HEK293 (cell line): Measurements from ENCODE around the gene PRKAR2B.

Experiments used
- HOXA7 ChIP-seq: sonication (generic); formaldehyde crosslinking; IDR thresholded peaks from 2 replicates; pipeline ENCODE4 v1.8.1; 2022; ENCODE audit warnings: missing genetic modification reagents, borderline replicate concordance
- KLF1 ChIP-seq: fragments of 450-650 bp; formaldehyde crosslinking; IDR thresholded peaks from 2 replicates; pipeline ENCODE4 v1.5.1; 2016; ENCODE audit warnings: missing biosample characterization, missing genetic modification characterization
- PRDM1 ChIP-seq: fragments of 450-650 bp; formaldehyde crosslinking; IDR thresholded peaks from 2 replicates; pipeline ENCODE4; 2016; ENCODE audit warnings: missing biosample characterization, missing genetic modification characterization
- RBAK ChIP-seq: fragments of 450-650 bp; formaldehyde crosslinking; IDR thresholded peaks from 2 replicates; pipeline ENCODE4 v1.5.1; 2016; ENCODE audit warnings: missing biosample characterization, missing genetic modification characterization
- SP2 ChIP-seq: fragments of 450-650 bp; formaldehyde crosslinking; IDR thresholded peaks from 2 replicates; pipeline ENCODE4 v1.5.1; 2016; ENCODE audit warnings: missing biosample characterization, missing genetic modification characterization
- ZBTB8A ChIP-seq: fragments of 450-650 bp; formaldehyde crosslinking; IDR thresholded peaks from 2 replicates; pipeline ENCODE4 v1.5.1; 2016; ENCODE audit warnings: missing biosample characterization, missing genetic modification characterization
- ZFP41 ChIP-seq: fragments of 450-650 bp; formaldehyde crosslinking; IDR thresholded peaks from 2 replicates; pipeline ENCODE4 v1.5.1; 2016; ENCODE audit warnings: missing biosample characterization, missing genetic modification characterization, borderline replicate concordance
- ZNF132 ChIP-seq: fragments of 450-650 bp; formaldehyde crosslinking; IDR thresholded peaks from 2 replicates; pipeline ENCODE4 v1.5.1; 2017; ENCODE audit warnings: missing biosample characterization, missing genetic modification characterization, borderline replicate concordance
- ZNF19 ChIP-seq: fragments of 450-650 bp; formaldehyde crosslinking; IDR thresholded peaks from 2 replicates; pipeline ENCODE4; 2016; ENCODE audit warnings: missing biosample characterization, missing genetic modification characterization, low read depth
- ZNF223 ChIP-seq: fragments of 450-650 bp; formaldehyde crosslinking; IDR thresholded peaks from 2 replicates; pipeline ENCODE4 v1.5.1; 2016; ENCODE audit warnings: missing biosample characterization, missing genetic modification characterization
- ZNF248 ChIP-seq: fragments of 450-650 bp; formaldehyde crosslinking; IDR thresholded peaks from 2 replicates; pipeline ENCODE4 v1.5.1; 2017; ENCODE audit warnings: missing biosample characterization, missing genetic modification characterization
- ZNF311 ChIP-seq: fragments of 450-650 bp; formaldehyde crosslinking; IDR thresholded peaks from 2 replicates; pipeline ENCODE4 v1.5.1; 2017; ENCODE audit warnings: missing biosample characterization, missing genetic modification characterization, borderline replicate concordance
- ZNF335 ChIP-seq: fragments of 450-650 bp; formaldehyde crosslinking; conservative IDR thresholded peaks from 2 replicates; pipeline ENCODE4 v1.5.1; 2016; ENCODE audit warnings: missing biosample characterization, missing genetic modification characterization
- ZNF341 ChIP-seq: fragments of 450-650 bp; formaldehyde crosslinking; IDR thresholded peaks from 2 replicates; pipeline ENCODE4; 2016; ENCODE audit warnings: low read depth, missing biosample characterization, missing genetic modification characterization
- ZNF548 ChIP-seq: fragments of 450-650 bp; formaldehyde crosslinking; IDR thresholded peaks from 2 replicates; pipeline ENCODE4 v1.5.1; 2016; ENCODE audit warnings: missing biosample characterization, missing genetic modification characterization
- ZNF571 ChIP-seq: fragments of 450-650 bp; formaldehyde crosslinking; IDR thresholded peaks from 2 replicates; pipeline ENCODE4 v1.5.0; 2017; ENCODE audit warnings: missing biosample characterization, missing genetic modification characterization
- ZNF777 ChIP-seq: fragments of 450-650 bp; formaldehyde crosslinking; IDR thresholded peaks from 2 replicates; pipeline ENCODE4 v1.5.1; 2017; ENCODE audit warnings: missing biosample characterization, missing genetic modification characterization, borderline replicate concordance
- ZNF792 ChIP-seq: fragments of 450-650 bp; formaldehyde crosslinking; IDR thresholded peaks from 2 replicates; pipeline ENCODE4 v1.5.1; 2016; ENCODE audit warnings: missing biosample characterization, missing genetic modification characterization
- ZSCAN30 ChIP-seq: fragments of 450-650 bp; IDR thresholded peaks from 2 replicates; pipeline ENCODE4 v1.5.1; 2018; ENCODE audit warnings: missing biosample characterization, mild to moderate bottlenecking, missing genetic modification characterization, moderate library complexity
- TF ChIP-seq, protein P1 (sequence below): fragments of 450-650 bp; formaldehyde crosslinking; IDR thresholded peaks from 2 replicates; pipeline ENCODE4 v1.5.1; 2016; ENCODE audit warnings: missing biosample characterization, missing genetic modification characterization
- TF ChIP-seq, protein P2 (sequence below): fragments of 450-650 bp; formaldehyde crosslinking; IDR thresholded peaks from 2 replicates; pipeline ENCODE4 v1.5.1; 2016; ENCODE audit warnings: missing biosample characterization, missing genetic modification characterization
- TF ChIP-seq, protein P3 (sequence below): fragments of 450-650 bp; formaldehyde crosslinking; IDR thresholded peaks from 2 replicates; pipeline ENCODE4 v1.5.1; 2017; ENCODE audit warnings: missing biosample characterization, mild to moderate bottlenecking, missing genetic modification characterization, moderate library complexity
- TF ChIP-seq, protein P4 (sequence below): fragments of 450-650 bp; formaldehyde crosslinking; IDR thresholded peaks from 2 replicates; pipeline ENCODE4 v1.5.1; 2016; ENCODE audit warnings: missing biosample characterization, missing genetic modification characterization
- TF ChIP-seq, protein P5 (sequence below): fragments of 450-650 bp; formaldehyde crosslinking; IDR thresholded peaks from 2 replicates; pipeline ENCODE4 v1.5.1; 2016; ENCODE audit warnings: missing biosample characterization, missing genetic modification characterization, borderline replicate concordance

PRKAR2B gene

GRCh38 chr7:107169120-107170050, 124.9 kb downstream of the PRKAR2B start (continued):
- TF ChIP-seq, protein P1, sequence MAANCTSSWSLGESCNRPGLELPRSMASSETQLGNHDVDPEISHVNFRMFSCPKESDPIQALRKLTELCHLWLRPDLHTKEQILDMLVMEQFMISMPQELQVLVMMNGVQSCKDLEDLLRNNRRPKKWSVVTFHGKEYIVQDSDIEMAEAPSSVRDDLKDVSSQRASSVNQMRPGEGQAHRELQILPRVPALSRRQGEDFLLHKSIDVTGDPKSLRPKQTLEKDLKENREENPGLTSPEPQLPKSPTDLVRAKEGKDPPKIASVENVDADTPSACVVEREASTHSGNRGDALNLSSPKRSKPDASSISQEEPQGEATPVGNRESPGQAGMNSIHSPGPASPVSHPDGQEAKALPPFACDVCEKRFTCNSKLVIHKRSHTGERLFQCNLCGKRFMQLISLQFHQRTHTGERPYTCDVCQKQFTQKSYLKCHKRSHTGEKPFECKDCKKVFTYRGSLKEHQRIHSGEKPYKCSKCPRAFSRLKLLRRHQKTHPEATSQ (tag by site-specific recombination) = no peak
- TF ChIP-seq ZNF571 = no peak
- no peak for TF ChIP-seq ZNF311 (tag by site-specific recombination)
- TF ChIP-seq KLF1 (tag by site-specific recombination) = peak; percentile 67
- TF ChIP-seq, protein P2, sequence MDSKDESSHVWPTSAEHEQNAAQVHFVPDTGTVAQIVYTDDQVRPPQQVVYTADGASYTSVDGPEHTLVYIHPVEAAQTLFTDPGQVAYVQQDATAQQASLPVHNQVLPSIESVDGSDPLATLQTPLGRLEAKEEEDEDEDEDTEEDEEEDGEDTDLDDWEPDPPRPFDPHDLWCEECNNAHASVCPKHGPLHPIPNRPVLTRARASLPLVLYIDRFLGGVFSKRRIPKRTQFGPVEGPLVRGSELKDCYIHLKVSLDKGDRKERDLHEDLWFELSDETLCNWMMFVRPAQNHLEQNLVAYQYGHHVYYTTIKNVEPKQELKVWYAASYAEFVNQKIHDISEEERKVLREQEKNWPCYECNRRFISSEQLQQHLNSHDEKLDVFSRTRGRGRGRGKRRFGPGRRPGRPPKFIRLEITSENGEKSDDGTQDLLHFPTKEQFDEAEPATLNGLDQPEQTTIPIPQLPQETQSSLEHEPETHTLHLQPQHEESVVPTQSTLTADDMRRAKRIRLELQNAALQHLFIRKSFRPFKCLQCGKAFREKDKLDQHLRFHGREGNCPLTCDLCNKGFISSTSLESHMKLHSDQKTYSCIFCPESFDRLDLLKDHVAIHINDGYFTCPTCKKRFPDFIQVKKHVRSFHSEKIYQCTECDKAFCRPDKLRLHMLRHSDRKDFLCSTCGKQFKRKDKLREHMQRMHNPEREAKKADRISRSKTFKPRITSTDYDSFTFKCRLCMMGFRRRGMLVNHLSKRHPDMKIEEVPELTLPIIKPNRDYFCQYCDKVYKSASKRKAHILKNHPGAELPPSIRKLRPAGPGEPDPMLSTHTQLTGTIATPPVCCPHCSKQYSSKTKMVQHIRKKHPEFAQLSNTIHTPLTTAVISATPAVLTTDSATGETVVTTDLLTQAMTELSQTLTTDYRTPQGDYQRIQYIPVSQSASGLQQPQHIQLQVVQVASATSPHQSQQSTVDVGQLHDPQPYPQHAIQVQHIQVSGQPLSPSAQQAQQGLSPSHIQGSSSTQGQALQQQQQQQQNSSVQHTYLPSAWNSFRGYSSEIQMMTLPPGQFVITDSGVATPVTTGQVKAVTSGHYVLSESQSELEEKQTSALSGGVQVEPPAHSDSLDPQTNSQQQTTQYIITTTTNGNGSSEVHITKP (tag by site-specific recombination) = peak; percentile 80
- TF ChIP-seq ZSCAN30 (tag by site-specific recombination) = no peak
- no peak for TF ChIP-seq ZNF548
- TF ChIP-seq ZNF248 = no peak
- no peak for TF ChIP-seq ZNF19 (tag by site-specific recombination)
- peak; percentile 77 for TF ChIP-seq SP2 (tag by site-specific recombination)
- TF ChIP-seq ZNF341 (tag by site-specific recombination) = peak; percentile 81
- no peak for TF ChIP-seq ZFP41 (tag by site-specific recombination)
- peak; percentile 86 for TF ChIP-seq ZNF335 (tag by site-specific recombination)
- TF ChIP-seq, protein P3, sequence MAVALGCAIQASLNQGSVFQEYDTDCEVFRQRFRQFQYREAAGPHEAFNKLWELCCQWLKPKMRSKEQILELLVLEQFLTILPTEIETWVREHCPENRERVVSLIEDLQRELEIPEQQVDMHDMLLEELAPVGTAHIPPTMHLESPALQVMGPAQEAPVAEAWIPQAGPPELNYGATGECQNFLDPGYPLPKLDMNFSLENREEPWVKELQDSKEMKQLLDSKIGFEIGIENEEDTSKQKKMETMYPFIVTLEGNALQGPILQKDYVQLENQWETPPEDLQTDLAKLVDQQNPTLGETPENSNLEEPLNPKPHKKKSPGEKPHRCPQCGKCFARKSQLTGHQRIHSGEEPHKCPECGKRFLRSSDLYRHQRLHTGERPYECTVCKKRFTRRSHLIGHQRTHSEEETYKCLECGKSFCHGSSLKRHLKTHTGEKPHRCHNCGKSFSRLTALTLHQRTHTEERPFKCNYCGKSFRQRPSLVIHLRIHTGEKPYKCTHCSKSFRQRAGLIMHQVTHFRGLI = no peak
- peak; percentile 87 for TF ChIP-seq ZBTB8A (tag by site-specific recombination)
- TF ChIP-seq ZNF132 (tag by site-specific recombination) = no peak
- 0 out of 2 replicates have a peak, but pooled peaks have one; percentile 19 for TF ChIP-seq RBAK (tag by site-specific recombination)
- no peak for TF ChIP-seq ZNF223
- no peak for TF ChIP-seq ZNF777
- no peak for TF ChIP-seq ZNF792 (tag by site-specific recombination)
- no peak for TF ChIP-seq HOXA7 (CRISPR knock-in tag)
- peak; percentile 72 for TF ChIP-seq PRDM1 (tag by site-specific recombination)
- TF ChIP-seq, protein P4, sequence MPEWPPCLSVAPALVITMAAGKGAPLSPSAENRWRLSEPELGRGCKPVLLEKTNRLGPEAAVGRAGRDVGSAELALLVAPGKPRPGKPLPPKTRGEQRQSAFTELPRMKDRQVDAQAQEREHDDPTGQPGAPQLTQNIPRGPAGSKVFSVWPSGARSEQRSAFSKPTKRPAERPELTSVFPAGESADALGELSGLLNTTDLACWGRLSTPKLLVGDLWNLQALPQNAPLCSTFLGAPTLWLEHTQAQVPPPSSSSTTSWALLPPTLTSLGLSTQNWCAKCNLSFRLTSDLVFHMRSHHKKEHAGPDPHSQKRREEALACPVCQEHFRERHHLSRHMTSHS = no peak
- TF ChIP-seq, protein P5, sequence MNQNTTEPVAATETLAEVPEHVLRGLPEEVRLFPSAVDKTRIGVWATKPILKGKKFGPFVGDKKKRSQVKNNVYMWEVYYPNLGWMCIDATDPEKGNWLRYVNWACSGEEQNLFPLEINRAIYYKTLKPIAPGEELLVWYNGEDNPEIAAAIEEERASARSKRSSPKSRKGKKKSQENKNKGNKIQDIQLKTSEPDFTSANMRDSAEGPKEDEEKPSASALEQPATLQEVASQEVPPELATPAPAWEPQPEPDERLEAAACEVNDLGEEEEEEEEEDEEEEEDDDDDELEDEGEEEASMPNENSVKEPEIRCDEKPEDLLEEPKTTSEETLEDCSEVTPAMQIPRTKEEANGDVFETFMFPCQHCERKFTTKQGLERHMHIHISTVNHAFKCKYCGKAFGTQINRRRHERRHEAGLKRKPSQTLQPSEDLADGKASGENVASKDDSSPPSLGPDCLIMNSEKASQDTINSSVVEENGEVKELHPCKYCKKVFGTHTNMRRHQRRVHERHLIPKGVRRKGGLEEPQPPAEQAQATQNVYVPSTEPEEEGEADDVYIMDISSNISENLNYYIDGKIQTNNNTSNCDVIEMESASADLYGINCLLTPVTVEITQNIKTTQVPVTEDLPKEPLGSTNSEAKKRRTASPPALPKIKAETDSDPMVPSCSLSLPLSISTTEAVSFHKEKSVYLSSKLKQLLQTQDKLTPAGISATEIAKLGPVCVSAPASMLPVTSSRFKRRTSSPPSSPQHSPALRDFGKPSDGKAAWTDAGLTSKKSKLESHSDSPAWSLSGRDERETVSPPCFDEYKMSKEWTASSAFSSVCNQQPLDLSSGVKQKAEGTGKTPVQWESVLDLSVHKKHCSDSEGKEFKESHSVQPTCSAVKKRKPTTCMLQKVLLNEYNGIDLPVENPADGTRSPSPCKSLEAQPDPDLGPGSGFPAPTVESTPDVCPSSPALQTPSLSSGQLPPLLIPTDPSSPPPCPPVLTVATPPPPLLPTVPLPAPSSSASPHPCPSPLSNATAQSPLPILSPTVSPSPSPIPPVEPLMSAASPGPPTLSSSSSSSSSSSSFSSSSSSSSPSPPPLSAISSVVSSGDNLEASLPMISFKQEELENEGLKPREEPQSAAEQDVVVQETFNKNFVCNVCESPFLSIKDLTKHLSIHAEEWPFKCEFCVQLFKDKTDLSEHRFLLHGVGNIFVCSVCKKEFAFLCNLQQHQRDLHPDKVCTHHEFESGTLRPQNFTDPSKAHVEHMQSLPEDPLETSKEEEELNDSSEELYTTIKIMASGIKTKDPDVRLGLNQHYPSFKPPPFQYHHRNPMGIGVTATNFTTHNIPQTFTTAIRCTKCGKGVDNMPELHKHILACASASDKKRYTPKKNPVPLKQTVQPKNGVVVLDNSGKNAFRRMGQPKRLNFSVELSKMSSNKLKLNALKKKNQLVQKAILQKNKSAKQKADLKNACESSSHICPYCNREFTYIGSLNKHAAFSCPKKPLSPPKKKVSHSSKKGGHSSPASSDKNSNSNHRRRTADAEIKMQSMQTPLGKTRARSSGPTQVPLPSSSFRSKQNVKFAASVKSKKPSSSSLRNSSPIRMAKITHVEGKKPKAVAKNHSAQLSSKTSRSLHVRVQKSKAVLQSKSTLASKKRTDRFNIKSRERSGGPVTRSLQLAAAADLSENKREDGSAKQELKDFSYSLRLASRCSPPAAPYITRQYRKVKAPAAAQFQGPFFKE (tag by site-specific recombination) = no peak
